Measurements from ENCODE around the gene USP10.

DNA sequence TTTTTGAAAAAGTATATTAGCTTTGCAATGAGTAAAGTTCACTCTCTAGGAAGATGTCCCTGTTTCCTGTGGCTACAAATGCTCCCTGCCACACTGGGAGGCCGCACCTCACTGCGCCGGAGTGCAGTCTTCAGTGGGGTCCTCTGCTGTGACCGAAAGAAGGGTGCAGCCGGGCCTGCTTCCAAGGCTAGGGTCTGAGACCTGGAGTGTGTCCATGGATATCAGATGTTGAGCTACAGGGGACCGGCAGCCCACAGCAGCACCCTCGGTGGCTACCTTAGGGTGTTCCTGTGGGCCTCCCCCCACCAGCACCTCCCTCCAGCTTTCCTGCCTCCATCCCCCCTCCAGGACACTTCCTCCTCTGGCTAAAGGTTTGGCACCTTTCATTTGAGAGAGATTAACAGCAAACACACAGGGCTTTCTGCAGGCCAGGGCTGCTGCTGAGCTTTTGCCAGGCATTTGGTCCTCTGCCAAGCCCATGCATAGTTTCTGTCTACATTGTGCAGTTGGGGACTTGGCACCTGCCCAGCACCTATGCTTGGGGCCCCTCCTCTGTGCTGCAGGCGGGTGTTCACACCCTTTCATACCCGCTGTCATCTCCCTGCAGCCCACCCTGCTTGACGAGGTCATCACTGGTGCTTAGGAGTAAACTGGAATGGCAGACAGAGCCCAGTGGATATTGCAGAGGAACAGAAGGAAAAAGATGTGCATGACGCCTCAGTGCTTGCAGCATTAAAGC lies 86.2 kb downstream of the USP10 start:
- TF ChIP-seq, protein P1, sequence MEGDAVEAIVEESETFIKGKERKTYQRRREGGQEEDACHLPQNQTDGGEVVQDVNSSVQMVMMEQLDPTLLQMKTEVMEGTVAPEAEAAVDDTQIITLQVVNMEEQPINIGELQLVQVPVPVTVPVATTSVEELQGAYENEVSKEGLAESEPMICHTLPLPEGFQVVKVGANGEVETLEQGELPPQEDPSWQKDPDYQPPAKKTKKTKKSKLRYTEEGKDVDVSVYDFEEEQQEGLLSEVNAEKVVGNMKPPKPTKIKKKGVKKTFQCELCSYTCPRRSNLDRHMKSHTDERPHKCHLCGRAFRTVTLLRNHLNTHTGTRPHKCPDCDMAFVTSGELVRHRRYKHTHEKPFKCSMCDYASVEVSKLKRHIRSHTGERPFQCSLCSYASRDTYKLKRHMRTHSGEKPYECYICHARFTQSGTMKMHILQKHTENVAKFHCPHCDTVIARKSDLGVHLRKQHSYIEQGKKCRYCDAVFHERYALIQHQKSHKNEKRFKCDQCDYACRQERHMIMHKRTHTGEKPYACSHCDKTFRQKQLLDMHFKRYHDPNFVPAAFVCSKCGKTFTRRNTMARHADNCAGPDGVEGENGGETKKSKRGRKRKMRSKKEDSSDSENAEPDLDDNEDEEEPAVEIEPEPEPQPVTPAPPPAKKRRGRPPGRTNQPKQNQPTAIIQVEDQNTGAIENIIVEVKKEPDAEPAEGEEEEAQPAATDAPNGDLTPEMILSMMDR (IDR thresholded peaks at IDR 0.05), result no peak
- TF ChIP-seq POLR2AphosphoS5 (IDR thresholded peaks at IDR 0.05), result peak in 2 of 4 donors; percentile 33 to 56
- TF ChIP-seq EP300 (IDR thresholded peaks at IDR 0.05), result no peak
- TF ChIP-seq POLR2A (IDR thresholded peaks at IDR 0.05), result no peak

All from sigmoid colon (tissue), 4 donors.